Measurements from ENCODE around the gene HLA-DMB.

DNA sequence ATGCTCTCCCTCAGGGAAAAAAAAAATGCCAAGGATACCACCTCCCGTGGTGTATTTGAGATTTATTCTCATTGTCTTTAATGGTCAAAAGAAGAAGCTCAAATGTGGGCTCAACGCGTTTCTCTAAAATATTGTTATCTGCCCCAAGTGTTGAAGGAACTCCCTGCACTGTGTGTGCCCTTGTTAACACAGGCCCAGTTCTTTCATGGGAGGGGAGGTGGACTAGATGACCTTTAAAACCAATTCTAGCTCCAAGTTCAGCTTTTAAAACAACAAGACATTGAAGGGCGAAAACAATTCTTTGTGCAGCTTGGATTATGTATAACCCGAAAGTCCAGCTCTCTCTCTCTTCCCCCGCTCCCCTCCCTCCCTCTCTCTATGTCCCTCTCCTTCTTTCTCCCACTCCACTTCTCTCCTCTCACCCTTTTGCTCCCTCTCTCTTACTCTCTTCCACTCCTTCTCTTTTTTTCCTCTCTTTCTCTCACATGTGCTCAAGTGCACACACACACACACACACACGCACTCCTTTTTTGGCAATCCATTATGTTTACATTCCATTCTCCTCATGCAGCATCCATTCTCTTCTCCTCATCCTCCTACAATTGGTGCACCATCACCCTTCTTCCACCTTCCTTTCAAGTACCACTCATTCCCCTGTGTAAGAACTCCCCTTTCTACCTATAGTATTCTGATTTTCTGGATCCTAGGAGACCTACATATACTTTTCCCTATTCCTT, 8.5 kb downstream of the HLA-DMB start:
- no peak for TF ChIP-seq EZH2 (IDR thresholded peaks at IDR 0.05; ENCODE audit: insufficient read depth, poor library complexity, severe bottlenecking)
- no peak for TF ChIP-seq EZH2phosphoT487 (IDR thresholded peaks at IDR 0.05; ENCODE audit: insufficient read depth, low read depth)
